ENCODE data around the gene TACR1. TPM values are rescaled to one million over a fixed set of nuclear protein-coding genes. Genes with fewer than 3 reads are reported as not detected.

TACR1 gene
- polyA plus RNA-seq, 1 donor from 2014 or later, result 0.78 TPM

GRCh38 chr2:75226617-75227016 is 27.3 kb upstream of the TACR1 start:
- H3K9me3 ChIP-seq (ENCODE audit: low read length), result no peaks in the 10 kb centered on the region
- no peaks in the 10 kb centered on the region for H3K27me3 ChIP-seq (ENCODE audit: insufficient read depth, low read depth, low read length)
- H3F3A ChIP-seq (ENCODE audit: insufficient read depth, low read length, poor library complexity, severe bottlenecking), result no peaks in the 10 kb centered on the region
- TF ChIP-seq EZH2 (IDR thresholded peaks at IDR 0.05; ENCODE audit: borderline replicate concordance, insufficient read depth, low read length, poor library complexity, severe bottlenecking), result no peak
- no peak for TF ChIP-seq POLR2AphosphoS5 (IDR thresholded peaks at IDR 0.05)
- TF ChIP-seq CTCF (IDR thresholded peaks at IDR 0.05; ENCODE audit: poor library complexity, severe bottlenecking), result no peak
- TF ChIP-seq TAF1 (IDR thresholded peaks at IDR 0.05; ENCODE audit: low read depth), result no peak
- no peak for TF ChIP-seq REST (IDR thresholded peaks at IDR 0.05; ENCODE audit: borderline replicate concordance)
- TF ChIP-seq SMC3 (conservative IDR thresholded peaks at IDR 0.05; ENCODE audit: poor library complexity), result no peak
- TF ChIP-seq EP300 (conservative IDR thresholded peaks at IDR 0.05; ENCODE audit: poor library complexity, severe bottlenecking), result no peak
- TF ChIP-seq RAD21 (conservative IDR thresholded peaks at IDR 0.05), result no peak
- TF ChIP-seq MXI1 (conservative IDR thresholded peaks at IDR 0.05; ENCODE audit: poor library complexity, severe bottlenecking), result no peak
- H3K9me2 ChIP-seq (ENCODE audit: insufficient read depth, low read length), result no peaks in the 10 kb centered on the region
- H3K9ac ChIP-seq (ENCODE audit: low read length), result no peak overlapping the region
- no peak overlapping the region for H3K27ac ChIP-seq (ENCODE audit: low read length)
- no peak overlapping the region for H3K4me2 ChIP-seq (ENCODE audit: low read length)
- no peak overlapping the region for H2AFZ ChIP-seq (ENCODE audit: low read depth, low read length)
- H3K79me2 ChIP-seq (replicated peaks; ENCODE audit: insufficient read depth, low read length), result no peaks in the 10 kb centered on the region
- no peaks in the 10 kb centered on the region for H4K20me1 ChIP-seq (ENCODE audit: insufficient read depth)
- no peaks in the 10 kb centered on the region for H3K36me3 ChIP-seq (ENCODE audit: insufficient read depth, low read length)
- no peak overlapping the region for H3K4me3 ChIP-seq (ENCODE audit: low read length)

- TF ChIP-seq MXI1 (conservative IDR thresholded peaks at IDR 0.05; ENCODE audit: poor library complexity, severe bottlenecking) (no peak), REST (IDR thresholded peaks at IDR 0.05; ENCODE audit: borderline replicate concordance) (no peak), SMC3 (conservative IDR thresholded peaks at IDR 0.05; ENCODE audit: poor library complexity) (no peak), EP300 (conservative IDR thresholded peaks at IDR 0.05; ENCODE audit: poor library complexity, severe bottlenecking) (no peak), EZH2 (IDR thresholded peaks at IDR 0.05; ENCODE audit: borderline replicate concordance, insufficient read depth, low read length, poor library complexity, severe bottlenecking) (no peak), CTCF (IDR thresholded peaks at IDR 0.05; ENCODE audit: poor library complexity, severe bottlenecking) (no peak), TAF1 (IDR thresholded peaks at IDR 0.05; ENCODE audit: low read depth) (no peak), POLR2AphosphoS5 (IDR thresholded peaks at IDR 0.05) (no peak), RAD21 (conservative IDR thresholded peaks at IDR 0.05) (no peak)
- Histone ChIP-seq H3K27ac (ENCODE audit: low read length) (no peak overlapping the region), H3K4me2 (ENCODE audit: low read length) (no peak overlapping the region), H3K79me2 (replicated peaks; ENCODE audit: insufficient read depth, low read length) (no peaks in the 10 kb centered on the region), H3K36me3 (ENCODE audit: insufficient read depth, low read length) (no peaks in the 10 kb centered on the region), H3K9me3 (ENCODE audit: low read length) (no peaks in the 10 kb centered on the region), H4K20me1 (ENCODE audit: insufficient read depth) (no peaks in the 10 kb centered on the region), H3K4me3 (ENCODE audit: low read length) (no peak overlapping the region), H2AFZ (ENCODE audit: low read depth, low read length) (no peak overlapping the region), H3K9ac (ENCODE audit: low read length) (no peak overlapping the region), H3F3A (ENCODE audit: insufficient read depth, low read length, poor library complexity, severe bottlenecking) (no peaks in the 10 kb centered on the region), H3K9me2 (ENCODE audit: insufficient read depth, low read length) (no peaks in the 10 kb centered on the region), H3K27me3 (ENCODE audit: insufficient read depth, low read depth, low read length) (no peaks in the 10 kb centered on the region)
These were observed 26.8 kb upstream of the TACR1 start for GRCh38 chr2:75226099-75226498.
